Measurements from ENCODE around the gene SPTBN1. TPM values are rescaled to one million over a fixed set of nuclear protein-coding genes. Genes with fewer than 3 reads are reported as not detected.
A peak's percentile ranks its signal among the peaks of the same experiment; 100 is the strongest.

SPTBN1 gene
- total and polyA plus RNA-seq, 2 of the 13 experiments (the other 11 are each of a cell fraction or from before 2014, with no cell fraction given) = 123 to 299 TPM

- TF ChIP-seq ATF6 (CRISPR knock-in tag; conservative IDR thresholded peaks at IDR 0.05) (no peak), ZNF710 (CRISPR knock-in tag; IDR thresholded peaks at IDR 0.05; ENCODE audit: borderline replicate concordance) (peak; percentile 77; the same call in 1 of the 2 replicates), IKZF1 (IDR thresholded peaks at IDR 0.05) (no peak), NCOA2 (CRISPR knock-in tag; IDR thresholded peaks at IDR 0.05) (no peak; the same call in 1 of the 2 replicates), SOX6 (IDR thresholded peaks at IDR 0.05) (no peak), SOX6 (CRISPR knock-in tag; IDR thresholded peaks at IDR 0.05) (peak; percentile 77), FOXJ3 (CRISPR knock-in tag; IDR thresholded peaks at IDR 0.05; ENCODE audit: borderline replicate concordance) (no peak), FLYWCH1 (CRISPR knock-in tag; IDR thresholded peaks at IDR 0.05) (peak; percentile 22; the same call in 1 of the 2 replicates), ZNF441 (CRISPR knock-in tag; IDR thresholded peaks at IDR 0.05; ENCODE audit: borderline replicate concordance) (no peak), ZNF34 (CRISPR knock-in tag; IDR thresholded peaks at IDR 0.05; ENCODE audit: borderline replicate concordance) (no peak), ZBTB21 (CRISPR knock-in tag; IDR thresholded peaks at IDR 0.05) (no peak), ZNF205 (CRISPR knock-in tag; IDR thresholded peaks at IDR 0.05) (0 out of 2 replicates have a peak, but pooled peaks have one; percentile 57), ZNF670 (CRISPR knock-in tag; IDR thresholded peaks at IDR 0.05; ENCODE audit: borderline replicate concordance) (no peak), NCOA5 (CRISPR knock-in tag; IDR thresholded peaks at IDR 0.05) (no peak), ATAD3A (CRISPR knock-in tag; IDR thresholded peaks at IDR 0.05) (no peak), ZNF629 (CRISPR knock-in tag; conservative IDR thresholded peaks at IDR 0.05) (no peak), ZNF75D (CRISPR knock-in tag; IDR thresholded peaks at IDR 0.05; ENCODE audit: borderline replicate concordance) (no peak), ISL2 (CRISPR knock-in tag; IDR thresholded peaks at IDR 0.05) (peak; percentile 52; the same call in 1 of the 2 replicates), BCL6 (CRISPR knock-in tag; IDR thresholded peaks at IDR 0.05) (peak; percentile 70), GTF3A (CRISPR knock-in tag; conservative IDR thresholded peaks at IDR 0.05) (no peak), ZNF720 (CRISPR knock-in tag; IDR thresholded peaks at IDR 0.05) (no peak), ZNF652 (CRISPR knock-in tag; IDR thresholded peaks at IDR 0.05; ENCODE audit: borderline replicate concordance, low read depth) (no peak), PLSCR1 (CRISPR knock-in tag; IDR thresholded peaks at IDR 0.05; ENCODE audit: borderline replicate concordance) (no peak), ZNF788 (CRISPR knock-in tag; IDR thresholded peaks at IDR 0.05; ENCODE audit: borderline replicate concordance) (peak; percentile 88), CHD4 (IDR thresholded peaks at IDR 0.05; ENCODE audit: borderline replicate concordance, low read length) (no peak), HIVEP1 (CRISPR knock-in tag; IDR thresholded peaks at IDR 0.05) (0 out of 2 replicates have a peak, but pooled peaks have one; percentile 19), TMF1 (CRISPR knock-in tag; IDR thresholded peaks at IDR 0.05; ENCODE audit: low read depth) (no peak), PAX8 (CRISPR knock-in tag; IDR thresholded peaks at IDR 0.05; ENCODE audit: borderline replicate concordance) (no peak; the same call in 1 of the 2 replicates)
Measured at GRCh38 chr2:54455563-54456361, at the start of gene SPTBN1 (continued).
